Mesenchymal stem cell (in vitro differentiated cells and primary cell): ENCODE results near the gene BABAM1.

Experiments used
- DNase-seq: peaks from one replicate; pipeline ENCODE4 v3.0.0-alpha.2; 2013
- H2AFZ ChIP-seq: one replicate; pipeline ENCODE4 v1.6.1; 2013; ENCODE audit warnings: low read depth, mild to moderate bottlenecking, control low read depth, inconsistent platforms, low read length, moderate library complexity
- H2AK5ac ChIP-seq: 2 replicates; pipeline ENCODE4 v1.6.1; 2013; ENCODE audit warnings: low read length, moderate library complexity, mild to moderate bottlenecking, inconsistent platforms; ENCODE audit not compliant: severe bottlenecking
- H2BK120ac ChIP-seq: one replicate; pipeline ENCODE4 v1.6.1; 2013; ENCODE audit warnings: low read depth, mild to moderate bottlenecking, inconsistent platforms, low read length, moderate library complexity
- H2BK12ac ChIP-seq, 2 experiments: one replicate each; pipeline ENCODE4 v1.6.1; 2013; ENCODE audit warnings: inconsistent platforms in 2 of 2, low read length in 2 of 2, mild to moderate bottlenecking in 2 of 2, moderate library complexity in 2 of 2, control low read depth in 1 of 2
- H2BK15ac ChIP-seq: one replicate; pipeline ENCODE4 v1.6.1; 2013; ENCODE audit warnings: mild to moderate bottlenecking, low read depth, inconsistent platforms; ENCODE audit not compliant: poor library complexity, severe bottlenecking
- H2BK5ac ChIP-seq: 2 replicates; pipeline ENCODE4 v1.6.1; 2013; ENCODE audit warnings: low read depth, mild to moderate bottlenecking, low read length, control low read depth, inconsistent platforms; ENCODE audit not compliant: poor library complexity, severe bottlenecking
- H3K14ac ChIP-seq, 2 experiments: one replicate each; pipeline ENCODE4 v1.6.1; 2013; ENCODE audit warnings: inconsistent platforms in 2 of 2, low read length in 2 of 2, control low read depth in 1 of 2, mild to moderate bottlenecking in 1 of 2, moderate library complexity in 1 of 2
- H3K18ac ChIP-seq, 2 experiments: one replicate each; pipeline ENCODE4 v1.6.1; 2013; ENCODE audit warnings: inconsistent platforms in 2 of 2, low read length in 2 of 2, control low read depth in 1 of 2, low read depth in 1 of 2, mild to moderate bottlenecking in 1 of 2
- H3K23ac ChIP-seq, 2 experiments: one replicate each; pipeline ENCODE4 v1.6.1; 2013; ENCODE audit warnings: inconsistent platforms in 2 of 2, low read length in 2 of 2, mild to moderate bottlenecking in 2 of 2, moderate library complexity in 2 of 2, control low read depth in 1 of 2
- H3K27ac ChIP-seq: 2 replicates; pipeline ENCODE4 v1.5.1; 2013; ENCODE audit warnings: mild to moderate bottlenecking, moderate library complexity, low read length, control low read depth, inconsistent platforms; ENCODE audit not compliant: poor library complexity, severe bottlenecking
- H3K27me3 ChIP-seq, 2 experiments: 2 replicates each; pipeline versions ENCODE4 v1.6.1 to v1.7.0; 2013; ENCODE audit warnings: low read length in 2 of 2, mild to moderate bottlenecking in 2 of 2, moderate library complexity in 2 of 2, control low read depth in 1 of 2, inconsistent platforms in 1 of 2; ENCODE audit not compliant: control insufficient read depth in 1 of 2, insufficient read depth in 1 of 2
- H3K36me3 ChIP-seq, 2 experiments: 2 replicates each; pipeline versions ENCODE4 v1.6.1 to v1.7.0; 2013; ENCODE audit warnings: low read length in 2 of 2, control low read depth in 1 of 2, inconsistent platforms in 1 of 2, low read depth in 1 of 2, mild to moderate bottlenecking in 1 of 2; ENCODE audit not compliant: insufficient read depth in 2 of 2, control insufficient read depth in 1 of 2
- H3K4ac ChIP-seq, 2 experiments: one replicate each; pipeline ENCODE4 v1.6.1; 2013; ENCODE audit warnings: inconsistent platforms in 2 of 2, low read length in 2 of 2, mild to moderate bottlenecking in 2 of 2, moderate library complexity in 2 of 2, control low read depth in 1 of 2, low read depth in 1 of 2
- H3K4me1 ChIP-seq: 2 replicates; pipeline ENCODE4 v1.6.1; 2013; ENCODE audit warnings: low read depth, low read length, control low read depth; ENCODE audit not compliant: control insufficient read depth, insufficient read depth
- H3K4me2 ChIP-seq: 2 replicates; pipeline ENCODE4 v1.6.1; 2013; ENCODE audit warnings: low read length, mild to moderate bottlenecking, inconsistent platforms; ENCODE audit not compliant: poor library complexity, severe bottlenecking
- H3K4me3 ChIP-seq, 2 experiments: 2 replicates each; pipeline versions ENCODE4 v1.5.1 to v1.7.0; 2013; ENCODE audit warnings: low read length in 2 of 2, mild to moderate bottlenecking in 2 of 2, control low read depth in 1 of 2, low read depth in 1 of 2; ENCODE audit not compliant: insufficient read depth in 1 of 2
- H3K79me1 ChIP-seq: replicated peaks from 2 replicates; pipeline ENCODE4 v1.6.1; 2013; ENCODE audit warnings: mild to moderate bottlenecking, control low read depth, low read length, inconsistent platforms; ENCODE audit not compliant: poor library complexity, severe bottlenecking
- H3K9ac ChIP-seq: 2 replicates; pipeline ENCODE4 v1.7.0; 2013; ENCODE audit warnings: mild to moderate bottlenecking, low read length, moderate library complexity
- H3K9me3 ChIP-seq: 2 replicates; pipeline ENCODE4 v1.7.0; 2013; ENCODE audit warnings: mild to moderate bottlenecking, low read length; ENCODE audit not compliant: control insufficient read depth
- H4K8ac ChIP-seq: one replicate; pipeline ENCODE4 v1.6.1; 2013; ENCODE audit warnings: inconsistent platforms, mild to moderate bottlenecking, low read length, moderate library complexity
- H4K91ac ChIP-seq: one replicate; pipeline ENCODE4 v1.6.1; 2013; ENCODE audit warnings: mild to moderate bottlenecking, low read length, inconsistent platforms
- WGBS: methylation state at CpG from one replicate; pipeline ENCODE4 v1.1.7; 2013; ENCODE audit warnings: mixed read lengths; 5-methylcytosine and 5-hydroxymethylcytosine counted together

Gene BABAM1

GRCh38 chr19:17286752-17287151 lies 19.5 kb downstream of the BABAM1 start:
- Histone ChIP-seq H3K9me3 (no peaks in the 10 kb centered on the region), H2AK5ac (no peak overlapping the region), H3K18ac (no peak overlapping the region), H3K4me3 (no peak overlapping the region), H3K4me1 (peaks cover 10% of the 10 kb centered on the region), H3K14ac (no peak overlapping the region), H3K27me3 (peaks cover 0 to 4% of the 10 kb centered on the region in 2 experiments), H2AFZ (no peak overlapping the region), H3K4ac (no peak overlapping the region), H3K23ac (no peak overlapping the region), H3K79me1 (no peaks in the 10 kb centered on the region), H3K36me3 (peaks cover 0 to 10% of the 10 kb centered on the region in 2 experiments), H4K91ac (no peak overlapping the region), H3K27ac (no peak overlapping the region), H2BK12ac (no peak overlapping the region), H2BK15ac (no peak overlapping the region), H2BK120ac (no peak overlapping the region), H2BK5ac (no peak overlapping the region), H4K8ac (no peak overlapping the region), H3K9ac (no peak overlapping the region), H3K4me2 (no peak overlapping the region)
- DNase-seq, result no peak
- 93% methylated on average over 9 of the region's 9 CpGs for WGBS

DNA sequence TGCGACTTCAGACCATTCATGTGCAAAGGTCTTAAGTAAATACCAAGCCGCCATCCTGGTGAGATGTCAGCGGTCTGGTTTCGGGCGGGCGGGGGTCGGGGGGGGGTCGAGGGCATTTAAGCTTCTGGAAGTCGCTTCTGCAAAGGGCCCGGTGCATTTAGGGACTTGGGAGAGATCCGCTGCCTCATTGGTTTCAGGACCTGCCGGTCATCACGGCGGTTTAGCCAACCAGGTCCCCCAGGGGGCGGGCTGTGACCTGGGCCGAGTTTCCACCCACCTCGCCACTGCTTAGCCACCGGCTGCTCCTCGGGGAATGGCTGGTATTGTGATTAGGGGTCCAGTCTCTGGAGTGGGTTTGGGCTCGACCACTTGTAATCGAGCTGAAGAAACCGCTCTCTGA lies 22.2 kb downstream of the BABAM1 start:
- Histone ChIP-seq H2BK15ac (no peak overlapping the region), H3K4me3 (no peak overlapping the region), H3K27me3 (no peaks in the 10 kb centered on the region), H2BK120ac (no peak overlapping the region), H3K9ac (no peak overlapping the region), H3K14ac (no peak overlapping the region), H3K23ac (no peak overlapping the region), H3K36me3 (peaks cover 0 to 7% of the 10 kb centered on the region in 2 experiments), H3K4me1 (peaks cover 15% of the 10 kb centered on the region), H3K27ac (no peak overlapping the region), H3K4me2 (peak overlapping the region; percentile 34), H3K18ac (no peak overlapping the region), H4K91ac (no peak overlapping the region), H3K9me3 (no peaks in the 10 kb centered on the region), H3K79me1 (peaks cover 9% of the 10 kb centered on the region), H2AK5ac (no peak overlapping the region), H2BK5ac (no peak overlapping the region), H2BK12ac (no peak overlapping the region), H4K8ac (peak overlapping the region; percentile 50), H3K4ac (no peak overlapping the region), H2AFZ (peak overlapping the region; percentile 47)
- peak; percentile 88 for DNase-seq
- 18% methylated on average over 22 of the region's 22 CpGs for WGBS

DNA sequence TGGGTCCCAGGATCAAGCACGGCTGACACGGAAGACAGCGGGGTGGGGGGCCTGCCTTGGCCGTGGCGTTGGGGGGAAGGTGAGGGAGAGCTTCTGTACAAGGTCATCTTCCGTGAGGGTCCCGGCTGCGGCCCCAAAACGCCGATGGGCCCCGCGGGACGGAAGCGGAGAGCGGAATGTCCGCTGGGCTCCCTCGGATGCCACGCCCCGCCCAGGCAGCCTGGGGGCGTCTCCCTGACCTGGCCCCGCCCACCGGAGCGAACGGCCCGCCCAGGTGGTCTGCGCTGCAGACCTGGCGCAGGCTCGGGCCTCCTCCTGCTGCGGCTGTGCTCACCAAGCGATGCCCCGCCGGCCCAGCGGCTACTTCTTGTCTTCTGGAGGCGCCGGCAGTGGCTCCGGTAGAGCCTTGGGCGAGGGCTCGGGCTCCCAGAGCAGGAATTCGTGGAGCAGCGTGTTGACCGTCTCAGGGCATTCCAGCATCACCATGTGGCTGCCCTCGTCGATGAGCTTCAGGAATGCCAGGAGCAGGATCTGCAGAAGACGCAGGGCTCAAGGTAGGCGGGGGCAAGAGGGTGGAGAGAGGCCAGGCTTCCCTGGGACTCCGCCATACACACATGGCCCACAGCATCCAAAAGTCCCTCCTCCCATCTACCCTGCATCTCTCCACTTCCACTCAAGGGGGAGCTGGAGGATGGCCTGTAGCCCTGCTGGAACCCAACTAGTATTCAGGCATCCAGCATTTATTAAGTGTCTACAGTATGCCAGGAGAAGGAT lies 25.2 kb downstream of the BABAM1 start:
- Histone ChIP-seq H3K27me3 (no peaks in the 10 kb centered on the region), H2BK12ac (peak overlapping the region in 1 of 2 experiments; percentile 65), H3K14ac (peak overlapping the region in 1 of 2 experiments; percentile 68), H3K4me3 (peak overlapping the region; percentile 54 to 75), H2AFZ (peak overlapping the region; percentile 75), H3K79me1 (peaks cover 12% of the 10 kb centered on the region), H3K23ac (no peak overlapping the region), H4K8ac (peak overlapping the region; percentile 79), H2BK5ac (peak overlapping the region; percentile 82), H2BK120ac (peak overlapping the region; percentile 86), H3K9ac (peak overlapping the region; percentile 64), H3K4me2 (peak overlapping the region; percentile 79), H3K9me3 (no peaks in the 10 kb centered on the region), H3K18ac (peak overlapping the region; percentile 86 to 92), H3K4ac (peak overlapping the region; percentile 79 to 98), H2AK5ac (no peak overlapping the region), H3K36me3 (peaks cover 0 to 21% of the 10 kb centered on the region in 2 experiments), H3K27ac (peak overlapping the region; percentile 89), H4K91ac (peak overlapping the region; percentile 90), H3K4me1 (peaks cover 18% of the 10 kb centered on the region), H2BK15ac (peak overlapping the region; percentile 73)
- peak; percentile 94 for DNase-seq
- WGBS, result 3% methylated on average over 42 of the region's 46 CpGs

DNA sequence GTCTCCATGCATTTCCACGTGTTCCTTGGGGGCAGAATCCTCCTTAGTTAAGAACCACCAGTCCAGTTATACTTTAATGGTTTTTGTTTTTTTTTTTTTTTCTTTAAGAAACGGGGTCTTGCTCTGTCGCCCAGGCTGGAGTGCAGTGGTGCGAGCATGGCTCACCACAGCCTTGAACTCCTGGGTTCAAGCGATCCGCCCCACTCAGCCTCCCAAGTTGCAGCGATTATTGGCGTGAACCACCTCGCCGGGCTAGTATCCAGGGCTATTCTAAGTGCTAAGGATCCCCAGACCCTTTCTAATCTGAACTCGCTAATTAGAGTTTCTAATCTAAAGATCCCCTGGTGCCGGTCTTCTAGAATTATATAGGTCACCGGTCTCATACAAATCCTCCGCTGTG lies 26.4 kb downstream of the BABAM1 start:
- no peak overlapping the region for H3K18ac ChIP-seq
- H2BK12ac ChIP-seq, result no peak overlapping the region
- H3K9me3 ChIP-seq, result no peaks in the 10 kb centered on the region
- H2BK5ac ChIP-seq, result no peak overlapping the region
- no peak overlapping the region for H3K14ac ChIP-seq
- no peaks in the 10 kb centered on the region for H3K27me3 ChIP-seq
- H3K79me1 ChIP-seq, result peaks cover 16% of the 10 kb centered on the region
- H2BK120ac ChIP-seq, result no peak overlapping the region
- H3K27ac ChIP-seq, result no peak overlapping the region
- no peak overlapping the region for H2AK5ac ChIP-seq
- no peak overlapping the region for H3K4me3 ChIP-seq
- H3K4ac ChIP-seq, result no peak overlapping the region
- H2AFZ ChIP-seq, result no peak overlapping the region
- WGBS, result 96% methylated on average over 13 of the region's 14 CpGs
- no peak overlapping the region for H4K8ac ChIP-seq
- H3K9ac ChIP-seq, result no peak overlapping the region
- H3K36me3 ChIP-seq, result peaks cover 3 to 27% of the 10 kb centered on the region in 2 experiments
- H2BK15ac ChIP-seq, result no peak overlapping the region
- DNase-seq, result no peak
- no peak overlapping the region for H3K23ac ChIP-seq
- peaks cover 18% of the 10 kb centered on the region for H3K4me1 ChIP-seq
- H3K4me2 ChIP-seq, result no peak overlapping the region
- no peak overlapping the region for H4K91ac ChIP-seq
